Measurements from ENCODE around the gene LILRB5. TPM values are rescaled to one million over a fixed set of nuclear protein-coding genes. Genes with fewer than 3 reads are reported as not detected.

Gene LILRB5
- total and polyA plus RNA-seq, 10 donors = 3.8 to 112 (median 63.7) TPM

- TF ChIP-seq CTCF (IDR thresholded peaks at IDR 0.05 in 8 of 11, conservative IDR thresholded peaks at IDR 0.05 in 3 of 11) (no peak), POLR2A (IDR thresholded peaks at IDR 0.05) (no peak), POLR2AphosphoS5 (IDR thresholded peaks at IDR 0.05) (peak in 2 of 3 donors; percentile 30 to 55)
- Histone ChIP-seq H3K36me3 (peaks cover 0 to 23% (median 0%) of the 10 kb centered on the region in 6 donors), H3K4me1 (peaks cover 0 to 38% (median 5%) of the 10 kb centered on the region in 6 donors), H3K4me3 (no peak overlapping the region), H3K27me3 (replicated peaks in 1 of 7) (peaks cover 0 to 30% (median 0%) of the 10 kb centered on the region in 7 donors), H3K27ac (peak overlapping the region in 6 of 8 donors; percentile 22 to 83 (median 73)), H3K9me3 (no peaks in the 10 kb centered on the region)
- peak; percentile 79 for DNase-seq
- WGBS, 5 donors = 47 to 77% (median 65%) methylated on average over 8 of the region's 8 CpGs
- intact Hi-C loops (cut with DNase I; ENCODE audit: low total_unique reads) = no loop called here
These were observed 14.0 kb upstream of the LILRB5 start for GRCh38 chr19:54271106-54271505.

GRCh38 chr19:54268936-54269335 is 11.9 kb upstream of the LILRB5 start:
- TF ChIP-seq CTCF (IDR thresholded peaks at IDR 0.05 in 8 of 11, conservative IDR thresholded peaks at IDR 0.05 in 3 of 11) (no peak), POLR2AphosphoS5 (IDR thresholded peaks at IDR 0.05) (no peak), POLR2A (IDR thresholded peaks at IDR 0.05) (no peak)
- Histone ChIP-seq H3K4me3 (no peak overlapping the region), H3K27ac (peak overlapping the region in 2 of 8 donors; percentile 42 to 43), H3K4me1 (peaks cover 0 to 28% (median 7%) of the 10 kb centered on the region in 6 donors), H3K36me3 (peaks cover 0 to 2% (median 0%) of the 10 kb centered on the region in 6 donors), H3K9me3 (no peaks in the 10 kb centered on the region), H3K27me3 (replicated peaks in 1 of 7) (peaks cover 0 to 31% (median 0%) of the 10 kb centered on the region in 7 donors)
- DNase-seq = no peak
- intact Hi-C loops (cut with DNase I; ENCODE audit: low total_unique reads) = no loop called here
- 38 to 74% (median 46%) methylated on average over 2 of the region's 2 CpGs for WGBS, 5 donors

GRCh38 chr19:54266133-54266532 is 9.1 kb upstream of the LILRB5 start:
- H3K27me3 ChIP-seq (replicated peaks in 1 of 7) = peaks cover 0 to 24% (median 0%) of the 10 kb centered on the region in 7 donors
- H3K36me3 ChIP-seq = no peaks in the 10 kb centered on the region
- TF ChIP-seq POLR2AphosphoS5 (IDR thresholded peaks at IDR 0.05) (peak in 1 of 3 donors; percentile 45), CTCF (IDR thresholded peaks at IDR 0.05 in 8 of 11, conservative IDR thresholded peaks at IDR 0.05 in 3 of 11) (peak; percentile 57 to 89 (median 83)), POLR2A (IDR thresholded peaks at IDR 0.05) (no peak)
- H3K27ac ChIP-seq = peak overlapping the region in 1 of 8 donors; percentile 1
- intact Hi-C loops (cut with DNase I; ENCODE audit: low total_unique reads) = no loop called here
- 6 to 12% (median 10%) methylated on average over 6 of the region's 6 CpGs for WGBS, 5 donors
- H3K9me3 ChIP-seq = no peaks in the 10 kb centered on the region
- H3K4me1 ChIP-seq = peaks cover 0 to 18% (median 5%) of the 10 kb centered on the region in 6 donors
- DNase-seq = peak; percentile 89
- H3K4me3 ChIP-seq = no peak overlapping the region

GRCh38 chr19:54262470-54262869 is 5.4 kb upstream of the LILRB5 start:
- Histone ChIP-seq H3K27me3 (replicated peaks in 1 of 7) (peaks cover 0 to 20% (median 0%) of the 10 kb centered on the region in 7 donors), H3K4me3 (no peak overlapping the region), H3K27ac (no peak overlapping the region), H3K36me3 (no peaks in the 10 kb centered on the region), H3K4me1 (peaks cover 0 to 14% (median 5%) of the 10 kb centered on the region in 6 donors), H3K9me3 (no peaks in the 10 kb centered on the region)
- no peak for DNase-seq
- TF ChIP-seq POLR2A (IDR thresholded peaks at IDR 0.05) (no peak), CTCF (IDR thresholded peaks at IDR 0.05 in 8 of 11, conservative IDR thresholded peaks at IDR 0.05 in 3 of 11) (no peak), POLR2AphosphoS5 (IDR thresholded peaks at IDR 0.05) (no peak)
- intact Hi-C loops (cut with DNase I; ENCODE audit: low total_unique reads) = no loop called here
- WGBS, 5 donors = 81 to 92% (median 89%) methylated on average over 2 of the region's 2 CpGs

All from spleen (tissue), 11 donors.